ENCODE data around the gene CLPTM1L.
"Not testable (repeated sequence)": the region's sequence is repeated elsewhere in the genome, so short reads cannot be mapped to it uniquely, and the experiment has no call there.

CLPTM1L gene

DNA sequence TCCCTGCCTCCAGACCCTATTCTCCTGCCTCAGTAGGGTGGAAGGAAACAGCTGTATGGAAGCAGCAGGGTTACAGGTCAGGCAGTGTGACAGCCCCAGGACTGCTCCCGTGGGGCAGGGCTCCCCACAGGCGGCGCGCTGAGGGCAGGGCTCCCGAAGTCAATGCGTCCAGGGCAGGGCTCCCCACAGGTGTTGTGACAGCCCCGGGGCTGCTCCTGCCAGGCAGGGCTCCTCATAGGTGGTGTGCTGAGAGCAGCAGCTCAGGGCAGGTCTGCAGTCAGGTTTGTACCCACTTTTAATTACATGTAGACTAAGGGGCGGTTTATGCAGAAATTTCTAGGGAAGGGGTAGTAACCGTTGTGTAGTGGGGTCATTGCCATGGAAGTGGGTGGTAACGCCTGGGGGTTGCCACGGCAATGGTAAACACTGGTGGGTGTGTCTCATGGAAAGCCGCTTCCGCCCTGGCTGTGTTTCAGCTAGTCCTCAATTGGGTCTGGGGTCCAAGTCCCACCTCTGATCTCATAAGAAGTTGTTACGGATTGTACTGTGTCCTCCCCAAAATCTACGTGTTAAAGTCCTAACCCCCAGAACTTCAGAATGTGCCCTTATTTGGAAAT, 33.4 kb downstream of the CLPTM1L start:
- DNase-seq: no peak

DNA sequence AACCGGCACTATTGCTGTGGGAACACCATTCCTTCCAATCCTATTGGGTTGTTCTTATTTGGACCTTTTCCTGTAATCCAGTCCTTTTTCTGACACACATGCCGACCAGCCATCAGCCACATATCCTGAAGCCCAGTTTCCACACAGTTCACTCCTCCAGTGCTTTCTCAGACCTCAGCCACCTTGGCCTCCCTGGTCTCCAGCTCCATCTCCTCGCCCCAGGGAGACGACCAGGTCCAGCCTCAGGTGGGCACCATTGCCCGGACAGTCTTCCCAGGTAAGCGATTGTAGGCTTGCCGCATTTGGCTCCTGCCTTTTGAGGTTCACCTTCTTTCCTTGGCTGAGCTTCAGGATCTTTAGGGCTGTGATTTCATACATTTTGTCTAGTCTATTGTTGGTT, 34.8 kb downstream of the CLPTM1L start:
- DNase-seq: no peak

GRCh38 chr5:1304033-1304432, 40.9 kb downstream of the CLPTM1L start:
- no peak for DNase-seq

DNA sequence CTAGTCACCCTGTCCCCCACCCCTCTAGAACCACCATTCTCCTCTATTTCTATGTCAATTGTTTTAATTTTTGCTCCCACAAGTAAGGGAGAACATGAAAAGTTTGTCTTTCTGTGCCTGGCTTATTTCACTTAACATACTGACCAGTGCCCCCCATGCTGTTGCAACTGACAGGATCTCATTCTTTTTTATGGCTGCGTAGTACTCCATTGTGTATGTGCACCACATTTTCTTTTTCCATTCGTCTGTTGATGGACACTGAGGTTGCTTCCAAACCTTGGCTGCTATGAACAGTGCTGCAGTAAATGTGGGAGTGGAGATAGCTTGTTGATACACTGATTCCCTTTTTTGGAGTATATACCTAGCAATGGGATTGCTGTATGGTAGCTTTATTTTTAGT, 42.6 kb downstream of the CLPTM1L start:
- DNase-seq: no peak

GRCh38 chr5:1300581-1301083, 44.3 kb downstream of the CLPTM1L start:
- DNase-seq: no peak

DNA sequence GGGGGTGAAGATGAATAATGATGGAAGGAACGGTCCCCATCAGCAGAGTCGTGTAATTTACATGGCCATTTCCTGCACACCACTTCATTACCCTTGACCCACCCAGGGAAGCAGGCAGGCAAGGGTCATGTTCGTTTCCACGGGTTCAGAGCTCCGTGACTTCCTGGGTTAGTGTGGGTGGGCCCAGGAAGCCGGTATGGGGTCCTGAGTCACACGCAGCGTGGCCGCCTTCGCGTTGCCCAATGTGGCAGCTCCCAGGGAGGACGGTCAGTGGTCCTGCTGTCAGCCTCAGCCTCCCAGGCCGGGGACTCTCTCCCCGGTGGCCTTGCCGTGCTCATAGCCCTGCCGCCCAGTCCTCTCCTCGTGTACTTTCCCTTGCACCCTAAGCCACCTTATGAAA, 44.9 kb downstream of the CLPTM1L start:
- DNase-seq: no peak

- DNase-seq: no peak
Observed at GRCh38 chr5:1299511-1299850, 45.4 kb downstream of the CLPTM1L start.

- no peak for DNase-seq
Observed at GRCh38 chr5:1298723-1299510, 46.0 kb downstream of the CLPTM1L start.

- DNase-seq: no peak
Observed at GRCh38 chr5:1298067-1298551, 46.8 kb downstream of the CLPTM1L start.

GRCh38 chr5:1297243-1297642, 47.7 kb downstream of the CLPTM1L start:
- no peak for DNase-seq

GRCh38 chr5:1295650-1296037, 49.3 kb downstream of the CLPTM1L start:
- no peak for DNase-seq

GRCh38 chr5:1294835-1295649, 49.9 kb downstream of the CLPTM1L start, which contains the start of gene TERT:
TSS of gene TERT (minus strand) at chr5:1295068. CDS start at chr5:1294989, 79 bp downstream.
- DNase-seq: no peak

DNA sequence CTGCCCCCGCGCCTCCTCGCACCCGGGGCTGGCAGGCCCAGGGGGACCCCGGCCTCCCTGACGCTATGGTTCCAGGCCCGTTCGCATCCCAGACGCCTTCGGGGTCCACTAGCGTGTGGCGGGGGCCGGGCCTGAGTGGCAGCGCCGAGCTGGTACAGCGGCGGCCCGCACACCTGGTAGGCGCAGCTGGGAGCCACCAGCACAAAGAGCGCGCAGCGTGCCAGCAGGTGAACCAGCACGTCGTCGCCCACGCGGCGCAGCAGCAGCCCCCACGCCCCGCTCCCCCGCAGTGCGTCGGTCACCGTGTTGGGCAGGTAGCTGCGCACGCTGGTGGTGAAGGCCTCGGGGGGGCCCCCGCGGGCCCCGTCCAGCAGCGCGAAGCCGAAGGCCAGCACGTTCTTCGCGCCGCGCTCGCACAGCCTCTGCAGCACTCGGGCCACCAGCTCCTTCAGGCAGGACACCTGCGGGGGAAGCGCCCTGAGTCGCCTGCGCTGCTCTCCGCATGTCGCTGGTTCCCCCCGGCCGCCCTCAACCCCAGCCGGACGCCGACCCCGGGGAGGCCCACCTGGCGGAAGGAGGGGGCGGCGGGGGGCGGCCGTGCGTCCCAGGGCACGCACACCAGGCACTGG, 50.6 kb downstream of the CLPTM1L start:
- no peak for DNase-seq

DNA sequence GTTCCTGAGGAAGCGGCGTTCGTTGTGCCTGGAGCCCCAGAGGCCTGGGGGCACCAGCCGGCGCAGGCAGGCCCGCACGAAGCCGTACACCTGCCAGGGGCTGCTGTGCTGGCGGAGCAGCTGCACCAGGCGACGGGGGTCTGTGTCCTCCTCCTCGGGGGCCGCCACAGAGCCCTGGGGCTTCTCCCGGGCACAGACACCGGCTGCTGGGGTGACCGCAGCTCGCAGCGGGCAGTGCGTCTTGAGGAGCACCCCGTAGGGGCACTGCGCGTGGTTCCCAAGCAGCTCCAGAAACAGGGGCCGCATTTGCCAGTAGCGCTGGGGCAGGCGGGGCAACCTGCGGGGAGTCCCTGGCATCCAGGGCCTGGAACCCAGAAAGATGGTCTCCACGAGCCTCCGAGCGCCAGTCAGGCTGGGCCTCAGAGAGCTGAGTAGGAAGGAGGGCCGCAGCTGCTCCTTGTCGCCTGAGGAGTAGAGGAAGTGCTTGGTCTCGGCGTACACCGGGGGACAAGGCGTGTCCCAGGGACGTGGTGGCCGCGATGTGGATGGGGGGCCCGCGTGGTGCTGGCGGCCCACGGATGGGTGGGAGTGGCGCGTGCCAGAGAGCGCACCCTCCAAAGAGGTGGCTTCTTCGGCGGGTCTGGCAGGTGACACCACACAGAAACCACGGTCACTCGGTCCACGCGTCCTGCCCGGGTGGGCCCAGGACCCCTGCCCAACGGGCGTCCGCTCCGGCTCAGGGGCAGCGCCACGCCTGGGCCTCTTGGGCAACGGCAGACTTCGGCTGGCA, 51.3 kb downstream of the CLPTM1L start:
- no peak for DNase-seq

DNA sequence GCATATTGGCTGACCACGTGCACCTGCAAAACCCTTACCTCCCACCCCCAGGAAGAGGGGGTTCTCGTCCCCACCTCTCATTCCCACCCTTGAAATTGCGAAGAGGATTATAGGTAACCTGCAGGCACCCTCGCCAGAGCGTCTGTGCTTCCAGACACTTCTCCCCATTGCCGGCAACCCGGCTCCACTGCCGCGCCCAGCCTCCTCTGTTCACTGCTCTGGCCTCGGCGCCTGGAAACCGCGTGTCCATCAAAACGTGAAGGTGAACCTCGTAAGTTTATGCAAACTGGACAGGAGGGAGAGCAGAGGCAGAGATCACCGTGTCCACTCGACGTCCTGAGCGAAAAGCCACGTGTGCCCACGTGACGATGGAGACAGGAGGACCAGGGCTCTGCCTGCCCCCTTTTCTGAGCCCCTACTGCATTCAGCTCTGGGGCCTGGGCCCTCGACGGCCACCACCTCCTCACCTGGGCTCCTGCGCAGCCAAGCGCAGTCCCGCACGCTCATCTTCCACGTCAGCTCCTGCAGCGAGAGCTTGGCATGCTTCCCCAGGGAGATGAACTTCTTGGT, 52.0 kb downstream of the CLPTM1L start:
- DNase-seq: no peak

DNA sequence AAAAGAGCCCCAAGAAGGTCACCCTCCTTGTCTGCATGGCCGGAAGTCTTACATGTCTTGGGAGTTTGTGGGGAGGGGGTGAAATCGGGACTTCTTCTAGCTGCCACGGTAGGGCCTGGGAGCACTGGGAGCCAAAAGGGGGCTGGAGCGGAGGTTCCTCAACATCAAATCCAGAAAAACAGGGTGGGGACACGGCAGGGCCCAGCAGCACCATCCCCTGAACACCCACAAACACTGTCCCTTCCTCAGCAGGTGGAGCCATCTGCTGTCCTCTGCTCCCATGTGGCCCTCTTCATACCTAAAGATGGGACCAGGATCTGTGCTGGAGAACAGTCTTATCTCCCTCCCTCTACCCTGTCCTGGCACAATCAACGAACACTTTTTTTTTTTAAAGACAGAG, 52.8 kb downstream of the CLPTM1L start:
- no peak for DNase-seq

GRCh38 chr5:1291611-1292080, 53.3 kb downstream of the CLPTM1L start:
- DNase-seq: no peak

DNA sequence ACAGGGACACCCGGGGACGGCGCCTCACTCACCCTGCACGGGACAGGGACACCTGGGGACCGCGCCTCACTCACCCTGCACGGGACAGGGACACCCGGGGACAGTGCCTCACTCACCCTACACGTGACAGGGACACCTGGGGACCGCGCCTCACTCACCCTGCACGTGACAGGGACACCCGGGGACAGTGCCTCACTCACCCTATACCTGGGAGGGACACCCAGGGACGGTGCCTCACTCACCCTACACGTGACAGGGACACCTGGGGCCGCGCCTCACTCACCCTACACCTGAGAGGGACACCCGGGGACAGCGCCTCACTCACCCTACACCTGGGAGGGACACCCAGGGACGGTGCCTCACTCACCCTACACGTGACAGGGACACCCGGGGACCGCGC, 53.9 kb downstream of the CLPTM1L start:
- not testable (repeated sequence) for DNase-seq

- DNase-seq: not testable (repeated sequence)
Observed at GRCh38 chr5:1289559-1289958, 55.3 kb downstream of the CLPTM1L start.

DNA sequence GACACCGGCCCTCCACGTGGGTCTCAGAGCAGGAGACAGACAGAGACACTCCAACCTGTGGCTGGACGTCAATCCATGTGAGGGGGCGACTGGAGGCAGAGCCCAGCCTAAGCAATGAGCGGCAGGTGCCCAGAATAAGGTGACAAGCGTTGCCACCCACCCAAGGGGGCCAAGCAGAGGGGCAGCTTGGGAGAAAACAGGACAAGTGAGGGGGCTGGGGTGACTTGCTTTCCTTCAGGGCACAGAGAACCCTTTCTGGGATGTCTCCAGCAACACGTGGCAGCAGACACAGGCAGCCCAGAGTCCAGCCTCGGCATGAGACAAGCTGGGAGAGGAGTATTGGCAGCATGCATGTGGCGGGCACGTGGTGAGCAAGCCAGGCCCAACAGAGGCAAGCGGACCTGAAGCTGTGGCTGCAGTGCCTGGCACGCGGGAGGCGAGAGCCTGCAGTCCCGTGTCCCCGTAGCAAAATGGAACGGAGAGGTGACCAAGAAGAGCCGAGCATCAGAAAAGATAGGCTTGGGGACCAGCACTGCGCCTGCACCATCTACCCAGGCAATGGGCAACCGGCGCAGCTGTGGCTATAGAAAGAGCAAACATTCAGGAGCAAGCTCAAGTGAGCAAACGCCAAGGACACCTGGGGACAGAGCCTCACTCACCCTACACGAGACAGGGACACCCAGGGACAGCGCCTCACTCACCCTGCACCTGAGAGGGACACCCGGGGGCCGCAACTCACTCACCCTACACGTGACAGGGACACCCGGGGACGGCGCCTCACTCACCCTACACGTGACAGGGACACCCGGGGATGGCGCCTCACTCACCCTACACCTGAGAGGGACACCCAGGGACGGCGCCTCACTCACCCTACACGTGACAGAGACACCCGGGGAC, 56.2 kb downstream of the CLPTM1L start:
- no peak for DNase-seq

DNA sequence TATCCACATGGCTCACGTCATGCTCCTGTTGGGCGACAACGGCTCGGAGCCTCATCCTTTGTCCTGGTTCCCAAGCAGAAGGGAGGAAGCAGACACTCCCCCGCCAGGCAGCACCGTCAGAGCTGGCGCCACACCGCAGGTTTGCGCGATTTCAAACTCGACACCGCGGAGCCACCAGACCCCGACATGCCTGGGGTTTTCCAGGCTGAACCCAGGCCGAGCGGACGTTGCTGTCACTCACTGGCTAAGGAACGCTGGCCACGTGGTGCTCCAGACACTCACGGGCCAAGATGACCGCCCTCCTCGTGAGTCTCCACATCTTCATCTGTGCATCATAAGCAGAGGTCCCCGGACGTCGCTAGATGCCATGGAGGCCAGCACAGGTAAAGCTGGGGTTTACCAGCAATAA, 59.0 kb downstream of the CLPTM1L start:
- DNase-seq: no peak

Measured in NCI-H1105 treated with DMSO at 0.1 percent for 48 hours (cell line).